Cerebellar nuclear complex (tissue), 1 donor: ENCODE data around the gene EIF5A.

ENCODE experiments used
- DNase-seq, 2 experiments: peaks; one replicate each; lab custom pipeline; 2025; lab: John Stamatoyannopoulos, UW

The EIF5A gene

DNA sequence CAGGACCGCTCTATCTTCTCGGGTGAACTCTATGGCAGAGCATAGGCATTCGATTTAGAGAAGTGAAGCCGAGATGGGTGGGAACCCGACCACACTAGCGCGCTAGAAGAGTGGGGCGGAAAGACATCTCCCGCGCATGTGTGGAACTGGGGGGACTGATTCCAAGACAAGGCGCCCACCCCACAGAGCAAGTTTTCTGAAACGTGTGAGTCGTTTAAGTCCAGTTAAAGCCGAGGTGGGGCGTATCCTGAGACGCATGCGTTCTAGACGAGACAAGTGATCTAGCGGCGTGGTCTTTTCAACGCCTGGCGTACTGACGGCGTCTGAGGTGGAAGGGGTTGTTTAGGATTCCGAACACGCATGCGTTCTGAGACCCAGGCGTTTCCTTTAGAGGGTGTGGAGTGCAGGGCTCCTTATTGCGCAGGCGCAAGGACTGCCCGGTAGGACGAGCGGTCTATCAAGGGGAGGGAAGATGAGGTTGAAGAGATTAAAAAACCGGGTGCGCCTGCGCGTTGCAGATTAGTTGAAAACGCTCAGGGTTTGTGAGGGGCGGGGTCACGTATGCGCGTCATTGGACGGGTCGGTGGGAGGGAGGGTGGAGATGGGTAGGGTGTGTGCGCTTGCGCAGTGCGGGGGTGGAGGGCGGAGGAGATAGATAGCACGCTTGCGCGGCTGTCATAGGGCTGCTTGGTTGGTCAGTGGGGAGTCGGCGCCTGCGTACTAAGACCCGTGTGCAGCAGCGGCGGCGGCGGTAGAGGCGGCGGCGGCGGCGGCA, at the start of gene EIF5A:
Gene EIF5A, plus strand, starts transcription at position 718 of the 775 bp plus-strand sequence. CDS start 2,008 bp downstream, outside the sequence.
- peak; percentile 91 to 97 for DNase-seq

DNA sequence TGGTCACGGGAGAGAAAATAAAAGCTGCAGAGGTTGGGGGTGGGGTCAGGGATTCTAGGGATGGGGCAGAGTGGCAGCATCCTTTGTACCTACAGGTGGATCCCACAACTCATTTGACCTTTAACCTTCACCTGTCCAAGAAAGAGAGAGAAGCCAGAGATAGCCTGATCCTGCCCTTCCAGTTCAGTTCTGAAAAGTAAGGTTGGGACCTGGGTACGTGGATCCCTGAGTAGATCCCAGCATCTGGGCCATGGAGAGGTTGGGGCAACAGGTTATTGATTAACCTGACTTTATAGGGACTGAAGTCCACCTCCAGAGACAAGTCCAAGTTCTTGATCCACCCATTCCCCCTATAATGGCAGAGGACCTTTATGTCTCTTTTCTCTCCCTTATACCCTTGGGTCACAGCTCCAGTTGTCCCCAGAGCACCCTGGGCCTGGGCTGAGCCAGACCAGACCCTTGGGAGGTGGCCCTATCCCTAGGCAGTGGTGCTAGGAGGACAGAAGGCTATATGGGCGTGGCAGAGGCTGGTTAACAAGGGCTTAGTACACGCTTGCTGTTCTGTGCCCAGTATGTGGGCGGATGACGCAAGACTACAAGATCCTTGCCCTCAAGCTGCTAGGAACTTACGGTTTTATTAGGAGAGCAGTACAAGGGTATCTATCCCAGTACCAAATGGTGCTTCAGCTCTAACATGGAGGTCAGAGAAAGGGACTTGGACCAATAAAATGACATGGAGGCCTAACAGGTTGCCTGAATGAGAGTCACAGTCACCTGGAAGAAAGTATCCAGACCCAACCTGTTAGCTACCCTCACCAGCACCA, 48.5 kb upstream of the EIF5A start:
- DNase-seq = no peak

DNA sequence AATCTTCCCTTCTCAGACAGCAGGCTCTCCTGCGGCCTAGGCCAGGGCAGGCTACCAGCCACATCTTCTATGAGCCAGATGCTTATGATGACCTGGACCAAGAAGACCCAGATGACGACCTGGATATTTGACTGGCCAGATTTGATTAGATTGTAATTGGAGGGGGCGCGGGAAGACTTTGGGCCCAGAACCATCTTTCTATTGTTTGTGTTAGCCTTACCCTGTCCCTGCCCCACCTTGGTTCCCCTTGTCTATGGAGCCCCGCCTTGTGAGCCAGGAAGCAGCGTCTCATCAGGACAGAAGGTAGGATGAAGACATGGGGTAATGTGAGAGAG, 47.9 kb upstream of the EIF5A start:
- DNase-seq = no peak

DNA sequence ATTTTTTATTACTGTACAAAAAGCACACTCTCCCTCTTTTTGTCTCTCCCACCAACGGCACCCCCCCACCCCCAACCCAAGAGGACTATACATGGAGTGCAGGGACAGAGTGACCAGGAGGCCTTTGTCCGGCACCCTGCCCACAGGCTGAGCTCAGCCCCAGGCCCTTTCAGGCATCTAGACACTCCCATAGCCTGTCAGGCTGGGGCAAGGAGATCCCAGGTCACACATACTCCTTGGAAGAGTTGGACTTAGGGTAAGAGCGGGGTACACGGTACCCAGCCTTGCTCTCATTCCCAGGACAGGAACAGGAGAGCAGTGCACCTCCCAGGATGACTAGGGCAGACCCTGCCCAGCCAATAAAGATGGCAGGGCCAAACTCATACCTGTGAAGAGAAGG, 47.3 kb upstream of the EIF5A start:
- no peak for DNase-seq

DNA sequence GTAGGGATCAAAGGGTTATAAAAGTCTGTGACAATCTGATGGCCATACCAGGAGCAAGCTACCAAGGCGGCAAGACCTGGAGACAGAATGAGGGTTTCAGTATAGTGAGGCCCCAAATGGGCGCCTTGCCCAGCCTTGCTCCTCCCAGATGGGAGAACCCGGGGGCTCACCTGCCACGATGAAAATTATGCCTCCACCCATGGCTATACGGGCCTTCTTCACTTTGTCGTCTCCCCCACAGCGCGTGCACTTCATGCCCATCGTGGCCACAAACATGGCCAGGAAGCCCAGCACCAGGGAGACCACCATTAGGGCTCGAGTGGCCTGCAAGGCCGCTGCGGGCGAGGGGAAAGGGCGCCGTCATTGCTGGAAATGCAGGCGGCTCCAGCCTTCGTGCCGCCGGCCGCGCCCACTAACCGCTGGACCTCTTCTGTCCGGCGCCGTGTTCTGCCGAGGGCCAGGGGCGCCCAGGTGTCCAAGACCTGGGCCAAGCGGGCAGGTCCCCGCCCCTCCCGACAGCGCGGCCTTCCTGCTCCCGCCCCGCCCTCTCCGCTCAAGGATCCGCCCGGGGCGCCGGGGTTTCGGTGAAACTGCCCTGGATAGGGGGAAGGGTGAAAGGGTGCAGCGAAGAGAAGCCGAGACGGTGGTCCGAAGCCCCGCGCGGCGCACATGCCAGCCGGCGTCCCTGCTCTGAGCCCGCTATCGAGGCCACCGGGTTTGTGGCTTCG, 46.6 kb upstream of the EIF5A start:
- no peak for DNase-seq

DNA sequence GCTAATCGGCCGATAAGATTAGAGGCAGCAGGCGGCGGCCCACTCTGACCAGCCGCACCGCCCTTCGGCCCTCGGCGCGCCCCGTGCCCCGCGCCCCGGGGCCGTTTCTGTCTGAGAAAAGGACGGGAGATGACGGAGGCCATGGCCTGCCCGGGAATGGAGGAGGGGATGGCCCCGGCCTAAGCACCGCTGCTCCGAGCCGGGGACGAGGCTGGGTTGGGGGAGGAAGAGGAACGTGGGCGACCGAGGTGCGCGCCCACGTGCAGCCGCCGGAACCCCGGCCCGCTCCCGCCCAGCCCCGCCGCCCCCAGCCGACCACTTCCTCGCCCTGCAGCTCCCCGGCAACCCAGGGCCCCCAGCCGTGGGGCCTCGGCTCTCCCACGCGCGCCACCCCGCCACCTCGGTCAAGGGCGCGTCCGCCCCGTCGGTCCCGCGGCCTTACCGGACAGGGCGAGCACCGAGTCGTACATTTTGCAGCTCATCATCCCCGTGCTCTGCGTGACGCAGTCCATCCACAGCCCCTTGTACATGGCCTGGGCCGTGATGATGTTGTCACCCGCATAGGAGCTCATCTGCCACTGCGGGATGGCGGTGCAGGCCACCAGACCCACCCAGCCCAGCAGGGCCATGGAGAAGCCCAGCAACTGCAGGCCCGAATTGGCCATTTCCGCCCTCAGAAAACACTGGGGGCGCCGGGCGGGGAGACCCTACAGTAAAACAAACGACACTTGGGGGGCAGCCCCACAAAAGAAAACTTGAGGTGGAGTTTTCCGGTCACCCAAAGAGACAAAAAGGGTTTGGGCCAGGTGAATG, 45.8 kb upstream of the EIF5A start:
- DNase-seq = no peak

DNA sequence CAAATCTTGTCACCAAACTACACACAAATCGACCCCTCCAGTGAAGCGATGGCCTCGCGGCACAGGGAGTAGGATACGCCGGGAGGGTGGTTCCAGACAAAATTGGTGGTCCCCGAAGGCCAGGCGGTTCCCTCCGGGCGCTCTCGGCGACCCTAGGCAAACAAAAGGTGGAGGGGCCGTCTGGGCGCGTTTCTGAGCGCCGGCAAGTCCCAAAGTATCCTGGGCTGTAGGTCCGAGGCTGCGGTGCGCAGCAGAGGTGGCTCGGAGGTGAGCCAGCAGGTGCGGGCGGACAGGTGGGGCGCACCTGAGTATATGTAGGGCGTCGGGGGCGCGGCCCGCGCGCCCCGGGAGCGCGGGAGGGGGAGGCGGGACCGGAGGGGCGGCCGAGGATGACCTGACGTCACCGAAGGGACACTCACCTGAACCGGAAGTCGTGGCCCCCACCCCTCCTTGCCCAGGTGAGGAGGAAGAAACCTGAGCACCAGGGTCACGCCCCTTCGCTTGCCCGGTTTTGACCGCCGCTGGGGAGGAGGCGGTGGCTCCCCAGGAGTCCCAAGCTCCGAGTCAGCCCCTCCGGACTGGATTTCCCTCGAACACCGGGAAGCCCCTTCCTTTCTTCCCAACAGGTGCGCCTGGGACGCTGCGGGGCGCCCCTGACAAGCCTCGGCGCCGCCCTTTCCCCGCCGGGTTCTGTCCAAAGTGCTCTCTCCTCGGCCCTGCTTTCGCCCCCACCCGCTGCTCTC, 45.1 kb upstream of the EIF5A start, which contains the start of gene CLDN7:
Gene CLDN7, minus strand, starts transcription at position 287 of the 743 bp plus-strand sequence. CDS start 435 bp downstream, outside the sequence.
- DNase-seq = no peak

DNA sequence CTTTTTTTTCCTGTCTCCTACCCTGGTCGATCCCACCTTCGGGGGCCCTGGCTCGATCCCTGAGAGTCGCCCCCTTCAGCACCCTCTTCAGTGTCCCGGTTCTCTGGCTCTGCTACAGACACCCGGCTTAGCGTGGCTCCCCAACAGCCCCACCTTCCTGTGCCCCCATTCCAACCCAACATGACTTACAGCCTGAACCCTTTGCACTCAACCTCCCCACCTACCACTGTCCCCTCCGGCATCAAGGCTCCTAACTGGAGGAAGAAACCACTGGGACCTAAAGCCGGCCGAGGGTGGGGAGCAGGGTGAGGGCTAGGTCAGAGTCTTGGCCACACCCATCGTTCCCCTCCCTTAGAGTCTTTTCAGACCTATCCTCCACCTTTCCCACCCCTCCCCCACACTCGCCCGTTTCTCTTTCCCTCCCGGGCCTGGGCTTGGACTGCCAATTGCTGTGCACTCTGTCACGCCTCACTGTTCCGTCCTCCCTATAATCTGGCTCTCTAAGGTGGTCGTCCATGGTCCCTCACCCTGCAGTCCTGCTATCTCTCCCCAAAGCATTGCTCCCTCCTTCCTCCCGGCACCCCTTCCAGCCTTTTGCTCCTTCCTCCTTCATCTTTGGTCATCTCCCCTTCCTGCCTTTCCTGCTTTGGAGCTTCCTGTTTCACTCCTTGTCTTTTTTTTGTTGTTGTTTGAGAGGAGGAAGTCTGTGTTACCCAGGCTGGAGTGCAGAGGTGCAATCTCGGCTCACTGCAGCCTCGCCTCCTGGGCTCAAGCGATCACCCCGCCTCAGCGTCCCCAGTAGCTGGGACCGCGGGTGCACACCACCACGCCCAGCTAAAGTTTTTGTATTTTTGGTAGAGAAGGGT, 44.3 kb upstream of the EIF5A start:
- no peak for DNase-seq

DNA sequence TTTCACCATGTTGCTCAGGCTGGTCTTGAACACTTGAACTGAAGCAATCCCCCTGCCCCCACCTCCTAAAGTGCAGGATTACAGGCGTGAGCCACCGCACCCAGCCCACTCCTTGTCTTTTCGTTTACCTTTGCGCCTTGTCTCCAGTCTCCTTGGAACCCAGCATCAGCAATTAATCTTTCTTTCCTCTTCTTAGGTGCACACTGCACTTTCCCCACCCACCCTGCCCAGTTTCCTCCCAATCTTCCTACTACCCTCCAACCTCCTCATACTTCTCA, 43.7 kb upstream of the EIF5A start:
- DNase-seq = no peak

DNA sequence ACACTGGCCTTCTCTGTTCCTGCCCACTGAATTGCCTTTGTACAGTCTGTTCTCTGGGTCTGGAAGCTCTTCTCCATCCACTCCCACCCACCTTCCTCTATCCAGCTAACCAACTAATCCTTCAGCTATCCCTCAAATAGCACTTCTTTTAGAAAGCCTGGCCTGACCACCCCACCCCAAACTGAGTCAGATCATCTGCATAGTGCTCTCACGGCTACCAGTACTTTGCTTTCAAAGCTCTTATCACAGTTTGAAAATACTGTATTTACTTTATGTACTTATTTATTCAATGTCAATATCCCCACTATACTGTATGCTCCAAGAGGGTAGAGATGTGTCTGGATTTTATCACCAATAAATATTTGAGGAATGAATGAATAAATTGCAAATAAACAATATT, 40.6 kb upstream of the EIF5A start:
- no peak for DNase-seq

DNA sequence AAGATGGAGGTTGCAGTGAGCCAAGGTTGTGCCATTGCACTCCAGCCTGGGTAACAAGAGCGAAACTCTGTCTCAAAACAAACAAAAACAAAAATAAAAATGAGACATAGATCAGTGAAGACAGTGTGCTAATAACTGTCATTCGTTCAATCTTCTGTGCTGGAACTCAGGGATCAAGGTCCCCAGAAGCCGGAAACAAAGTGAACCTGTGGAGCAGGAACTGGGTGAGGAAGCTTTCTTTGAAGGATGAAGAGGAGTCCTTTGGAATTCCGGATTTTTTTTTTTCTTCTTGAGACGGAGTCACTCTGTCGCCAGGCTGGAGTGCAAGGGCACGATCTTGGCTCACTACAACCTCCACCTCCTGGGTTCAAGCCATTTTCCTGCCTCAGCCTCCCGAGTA, 28.0 kb upstream of the EIF5A start:
- DNase-seq = no peak

DNA sequence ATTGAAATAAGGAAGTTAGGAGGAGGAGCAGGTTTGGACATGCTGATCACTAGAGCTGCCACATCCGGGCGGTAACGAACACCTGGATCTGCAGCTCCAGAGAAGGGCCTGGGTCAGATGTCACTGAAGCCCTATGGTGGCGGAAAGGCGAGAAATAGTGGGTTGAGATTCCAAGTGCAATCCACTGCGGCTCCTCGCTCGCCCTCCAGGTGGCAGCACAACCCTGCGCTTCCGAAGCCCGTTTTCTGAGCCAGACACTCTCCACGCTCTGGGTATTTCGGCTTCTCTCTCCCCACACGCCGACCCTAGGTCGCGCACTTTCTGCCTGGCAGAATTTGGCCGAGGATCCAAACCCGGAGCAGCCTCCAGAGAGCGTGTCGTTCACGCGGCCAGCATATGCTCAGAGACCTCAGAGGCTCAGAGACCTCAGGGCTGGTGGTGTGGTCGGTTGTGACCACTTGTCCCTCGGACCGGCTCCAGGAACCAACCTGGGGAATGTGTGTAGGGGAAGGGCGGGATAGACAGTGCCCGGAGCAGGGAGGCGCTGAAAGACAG, 26.8 kb upstream of the EIF5A start:
- DNase-seq = peak in 1 of 2 experiments; percentile 28

DNA sequence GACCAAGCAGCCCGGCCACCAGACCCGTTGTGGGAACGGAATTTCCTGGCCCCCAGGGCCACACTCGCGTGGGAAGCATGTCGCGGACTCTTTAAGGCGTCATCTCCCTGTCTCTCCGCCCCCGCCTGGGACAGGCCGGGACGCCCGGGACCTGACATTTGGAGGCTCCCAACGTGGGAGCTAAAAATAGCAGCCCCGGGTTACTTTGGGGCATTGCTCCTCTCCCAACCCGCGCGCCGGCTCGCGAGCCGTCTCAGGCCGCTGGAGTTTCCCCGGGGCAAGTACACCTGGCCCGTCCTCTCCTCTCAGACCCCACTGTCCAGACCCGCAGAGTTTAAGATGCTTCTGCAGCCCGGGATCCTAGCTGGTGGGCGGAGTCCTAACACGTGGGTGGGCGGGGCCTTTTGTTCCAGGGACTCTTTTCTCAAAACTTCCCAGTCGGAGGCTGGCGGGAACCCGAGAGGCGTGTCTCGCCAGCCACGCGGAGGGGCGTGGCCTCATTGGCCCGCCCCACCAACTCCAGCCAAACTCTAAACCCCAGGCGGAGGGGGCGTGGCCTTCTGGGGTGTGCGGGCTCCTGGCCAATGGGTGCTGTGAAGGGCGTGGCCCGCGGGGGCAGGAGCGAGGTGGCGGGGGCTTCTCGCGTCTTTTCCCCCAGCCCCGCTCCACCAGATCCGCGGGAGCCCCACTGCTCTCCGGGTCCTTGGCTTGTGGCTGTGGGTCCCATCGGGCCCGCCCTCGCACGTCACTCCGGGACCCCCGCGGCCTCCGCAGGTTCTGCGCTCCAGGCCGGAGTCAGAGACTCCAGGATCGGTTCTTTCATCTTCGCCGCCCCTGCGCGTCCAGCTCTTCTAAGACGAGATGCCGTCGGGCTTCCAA, 26.1 kb upstream of the EIF5A start, which contains the start of gene SLC2A4:
Gene SLC2A4, plus strand, starts transcription at position 645 of the 879 bp plus-strand sequence. Its CDS starts 217 bp downstream, at position 862.
- no peak for DNase-seq

DNA sequence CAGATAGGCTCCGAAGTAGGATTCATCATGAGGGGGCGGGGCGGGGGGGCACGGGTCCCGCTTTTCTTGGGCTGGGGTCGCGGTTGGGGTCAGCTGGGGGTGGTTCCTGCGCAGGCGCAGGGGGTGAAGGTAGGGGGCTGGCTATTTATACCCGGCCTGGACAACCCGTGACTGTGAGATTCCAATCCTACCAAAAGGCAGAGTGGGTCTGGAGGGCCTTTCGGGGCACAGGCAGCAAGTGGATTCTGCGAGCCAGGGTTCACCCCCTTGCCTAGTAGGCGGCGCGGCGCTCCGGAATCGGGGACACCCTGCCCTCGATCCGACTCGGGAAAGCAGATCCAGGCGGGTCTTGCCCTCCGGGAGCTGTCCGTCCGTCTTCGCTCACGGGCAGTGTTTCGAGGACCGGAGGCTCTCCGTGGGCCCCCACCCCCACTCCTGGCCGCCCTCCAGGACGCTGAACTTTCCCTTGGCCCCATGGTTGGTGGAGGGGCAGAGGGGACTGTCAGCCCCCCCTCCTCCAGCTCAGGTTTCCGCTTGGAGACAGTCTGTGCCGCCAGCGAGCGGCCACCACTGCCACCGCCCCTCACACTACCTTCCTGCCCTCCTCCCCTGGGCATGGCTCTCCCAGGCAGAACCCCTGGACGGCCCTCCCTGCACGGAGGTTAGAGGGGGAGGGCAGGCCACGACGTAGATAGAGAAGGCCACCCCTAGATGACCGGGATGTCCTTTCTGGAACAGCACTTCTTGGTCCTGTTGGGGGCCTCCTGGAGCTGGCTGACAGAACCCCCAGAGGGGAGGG, 25.3 kb upstream of the EIF5A start:
- DNase-seq = no peak

DNA sequence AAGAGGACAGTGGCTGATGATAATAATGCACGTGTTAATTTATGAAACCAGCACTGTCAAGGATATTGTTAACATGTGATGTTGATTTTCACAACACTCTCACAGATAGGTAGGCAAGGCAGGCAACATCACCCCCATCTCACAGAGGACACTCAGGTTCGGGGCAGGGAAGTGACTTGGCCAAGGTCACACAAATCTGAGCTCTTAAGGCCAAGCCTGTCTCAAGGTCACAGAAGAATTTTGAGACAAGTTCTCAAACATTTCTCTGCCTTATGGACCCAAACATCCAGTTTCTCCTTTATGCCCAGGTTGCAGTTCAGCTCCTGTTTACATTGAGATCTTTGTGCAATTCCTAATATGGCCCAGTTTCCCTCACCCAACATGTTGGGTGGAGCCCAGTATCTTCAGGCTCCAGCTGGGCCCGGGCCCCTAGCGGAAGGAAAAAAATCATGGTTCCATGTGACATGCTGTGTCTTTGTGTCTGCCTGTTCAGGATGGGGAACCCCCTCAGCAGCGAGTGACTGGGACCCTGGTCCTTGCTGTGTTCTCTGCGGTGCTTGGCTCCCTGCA, 24.6 kb upstream of the EIF5A start:
- DNase-seq = no peak

DNA sequence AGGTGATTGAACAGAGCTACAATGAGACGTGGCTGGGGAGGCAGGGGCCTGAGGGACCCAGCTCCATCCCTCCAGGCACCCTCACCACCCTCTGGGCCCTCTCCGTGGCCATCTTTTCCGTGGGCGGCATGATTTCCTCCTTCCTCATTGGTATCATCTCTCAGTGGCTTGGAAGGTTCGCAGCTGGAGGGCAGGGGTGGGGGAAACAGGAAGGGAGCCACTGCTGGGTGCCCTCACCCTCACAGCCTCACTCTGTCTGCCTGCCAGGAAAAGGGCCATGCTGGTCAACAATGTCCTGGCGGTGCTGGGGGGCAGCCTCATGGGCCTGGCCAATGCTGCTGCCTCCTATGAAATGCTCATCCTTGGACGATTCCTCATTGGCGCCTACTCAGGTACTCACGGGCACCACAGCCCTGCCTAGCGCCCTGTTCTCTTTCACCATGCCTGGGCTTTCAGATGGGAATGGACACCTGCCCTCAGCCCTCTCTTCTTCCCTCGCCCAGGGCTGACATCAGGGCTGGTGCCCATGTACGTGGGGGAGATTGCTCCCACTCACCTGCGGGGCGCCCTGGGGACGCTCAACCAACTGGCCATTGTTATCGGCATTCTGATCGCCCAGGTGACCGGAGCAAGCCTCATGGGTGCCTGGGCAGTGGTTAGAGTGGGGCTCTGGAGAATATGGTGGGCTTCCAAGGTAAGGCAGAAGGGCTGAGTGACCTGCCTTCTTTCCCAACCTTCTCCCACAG, 23.8 kb upstream of the EIF5A start:
- no peak for DNase-seq

DNA sequence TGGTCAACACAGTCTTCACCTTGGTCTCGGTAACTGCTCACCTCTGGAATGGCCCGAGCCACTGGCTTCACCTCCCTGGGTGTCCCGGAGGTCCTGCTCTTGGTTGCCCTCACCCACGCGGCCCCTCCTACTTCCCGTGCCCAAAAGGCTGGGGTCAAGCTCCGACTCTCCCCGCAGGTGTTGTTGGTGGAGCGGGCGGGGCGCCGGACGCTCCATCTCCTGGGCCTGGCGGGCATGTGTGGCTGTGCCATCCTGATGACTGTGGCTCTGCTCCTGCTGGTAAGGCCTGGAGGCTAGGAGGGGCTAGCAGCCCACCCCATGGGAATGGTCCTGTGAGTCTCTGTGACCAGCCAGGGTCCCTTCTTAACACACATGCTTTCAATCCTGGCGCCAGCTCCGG, 22.5 kb upstream of the EIF5A start:
- DNase-seq = no peak
